Activated naive CD8-positive, alpha-beta T cell treated with anti-CD3 and anti-CD28 coated beads for 36 hours (primary cell): ENCODE results near the gene ELMO2. TPM values are rescaled to one million over a fixed set of nuclear protein-coding genes. Genes with fewer than 3 reads are reported as not detected.

ENCODE experiments used
- DNase-seq: peaks from one replicate; pipeline ENCODE4 v3.0.0; 2021
- H3K27ac Mint-ChIP-seq: one replicate; pipeline ENCODE4 v1.8.0; 2022; ENCODE audit warnings: mild to moderate bottlenecking, moderate library complexity, mixed read lengths
- H3K27me3 Mint-ChIP-seq: one replicate; pipeline ENCODE4 v1.8.0; 2022; ENCODE audit warnings: mild to moderate bottlenecking, mixed read lengths
- H3K36me3 Mint-ChIP-seq: one replicate; pipeline ENCODE4 v1.8.0; 2021; ENCODE audit warnings: mild to moderate bottlenecking, mixed read lengths
- H3K4me1 Mint-ChIP-seq: one replicate; pipeline ENCODE4 v1.8.0; 2021; ENCODE audit warnings: mixed read lengths
- H3K4me3 Mint-ChIP-seq: one replicate; pipeline ENCODE4 v1.8.0; 2022; ENCODE audit warnings: mild to moderate bottlenecking, moderate library complexity, mixed read lengths
- H3K9me3 Mint-ChIP-seq: one replicate; pipeline ENCODE4 v1.8.0; 2022; ENCODE audit warnings: mixed read lengths
- total RNA-seq, 2 experiments: library from RNA; stranded (reverse); gene quantifications; one replicate each; pipeline ENCODE4 v1.2.3, GENCODE V29; 2021

The ELMO2 gene
- total RNA-seq, 2 experiments from 2014 or later, result 33.3 to 36.0 TPM

GRCh38 chr20:46343348-46343974 lies 63.0 kb downstream of the ELMO2 start:
- peaks cover 13% of the 10 kb centered on the region for H3K4me1 Mint-ChIP-seq
- H3K27me3 Mint-ChIP-seq, result peaks cover 4% of the 10 kb centered on the region
- peak overlapping the region; percentile 59 for H3K4me3 Mint-ChIP-seq
- DNase-seq, result no peak
- H3K27ac Mint-ChIP-seq, result no peak overlapping the region
- no peaks in the 10 kb centered on the region for H3K36me3 Mint-ChIP-seq
- no peaks in the 10 kb centered on the region for H3K9me3 Mint-ChIP-seq

- no peaks in the 10 kb centered on the region for H3K36me3 Mint-ChIP-seq
- H3K4me1 Mint-ChIP-seq, result peaks cover 13% of the 10 kb centered on the region
- peak overlapping the region; percentile 9 for H3K27ac Mint-ChIP-seq
- no peaks in the 10 kb centered on the region for H3K9me3 Mint-ChIP-seq
- peaks cover 4% of the 10 kb centered on the region for H3K27me3 Mint-ChIP-seq
- peak overlapping the region; percentile 59 for H3K4me3 Mint-ChIP-seq
- no peak for DNase-seq
Measured at GRCh38 chr20:46342451-46343347, 63.7 kb downstream of the ELMO2 start.

GRCh38 chr20:46342010-46342378 lies 64.4 kb downstream of the ELMO2 start:
- peaks cover 13% of the 10 kb centered on the region for H3K4me1 Mint-ChIP-seq
- H3K36me3 Mint-ChIP-seq, result no peaks in the 10 kb centered on the region
- no peak overlapping the region for H3K27ac Mint-ChIP-seq
- H3K27me3 Mint-ChIP-seq, result peaks cover 4% of the 10 kb centered on the region
- no peaks in the 10 kb centered on the region for H3K9me3 Mint-ChIP-seq
- H3K4me3 Mint-ChIP-seq, result no peak overlapping the region
- no peak for DNase-seq

- Mint-ChIP-seq H3K36me3 (no peaks in the 10 kb centered on the region), H3K27ac (no peak overlapping the region), H3K27me3 (peaks cover 4% of the 10 kb centered on the region), H3K9me3 (no peaks in the 10 kb centered on the region), H3K4me3 (no peak overlapping the region), H3K4me1 (peaks cover 13% of the 10 kb centered on the region)
- no peak for DNase-seq
Measured at GRCh38 chr20:46341074-46342009, 65.1 kb downstream of the ELMO2 start.

- Mint-ChIP-seq H3K27ac (no peak overlapping the region), H3K4me3 (no peak overlapping the region), H3K27me3 (peaks cover 14% of the 10 kb centered on the region), H3K9me3 (no peaks in the 10 kb centered on the region), H3K4me1 (peaks cover 11% of the 10 kb centered on the region), H3K36me3 (no peaks in the 10 kb centered on the region)
- no peak for DNase-seq
Measured at GRCh38 chr20:46339037-46339436, 67.4 kb downstream of the ELMO2 start.

GRCh38 chr20:46336735-46337134 lies 69.7 kb downstream of the ELMO2 start:
- no peak for DNase-seq
- H3K4me3 Mint-ChIP-seq, result no peak overlapping the region
- peaks cover 17% of the 10 kb centered on the region for H3K27me3 Mint-ChIP-seq
- H3K27ac Mint-ChIP-seq, result no peak overlapping the region
- no peaks in the 10 kb centered on the region for H3K36me3 Mint-ChIP-seq
- no peaks in the 10 kb centered on the region for H3K4me1 Mint-ChIP-seq
- no peaks in the 10 kb centered on the region for H3K9me3 Mint-ChIP-seq

GRCh38 chr20:46334303-46334904 lies 72.0 kb downstream of the ELMO2 start:
- Mint-ChIP-seq H3K27ac (no peak overlapping the region), H3K36me3 (no peaks in the 10 kb centered on the region), H3K27me3 (peaks cover 26% of the 10 kb centered on the region), H3K4me3 (no peak overlapping the region), H3K9me3 (no peaks in the 10 kb centered on the region), H3K4me1 (no peaks in the 10 kb centered on the region)
- no peak for DNase-seq

GRCh38 chr20:46333161-46333991 lies 73.0 kb downstream of the ELMO2 start:
- DNase-seq, result no peak
- no peak overlapping the region for H3K27ac Mint-ChIP-seq
- H3K27me3 Mint-ChIP-seq, result peaks cover 30% of the 10 kb centered on the region
- no peak overlapping the region for H3K4me3 Mint-ChIP-seq
- no peaks in the 10 kb centered on the region for H3K4me1 Mint-ChIP-seq
- no peaks in the 10 kb centered on the region for H3K36me3 Mint-ChIP-seq
- H3K9me3 Mint-ChIP-seq, result no peaks in the 10 kb centered on the region

- no peak overlapping the region for H3K27ac Mint-ChIP-seq
- H3K9me3 Mint-ChIP-seq, result no peaks in the 10 kb centered on the region
- no peak overlapping the region for H3K4me3 Mint-ChIP-seq
- DNase-seq, result no peak
- no peaks in the 10 kb centered on the region for H3K4me1 Mint-ChIP-seq
- H3K36me3 Mint-ChIP-seq, result no peaks in the 10 kb centered on the region
- H3K27me3 Mint-ChIP-seq, result peaks cover 30% of the 10 kb centered on the region
Measured at GRCh38 chr20:46332373-46333160, 73.8 kb downstream of the ELMO2 start.

- H3K9me3 Mint-ChIP-seq, result no peaks in the 10 kb centered on the region
- H3K27ac Mint-ChIP-seq, result no peak overlapping the region
- no peaks in the 10 kb centered on the region for H3K4me1 Mint-ChIP-seq
- no peaks in the 10 kb centered on the region for H3K36me3 Mint-ChIP-seq
- H3K4me3 Mint-ChIP-seq, result no peak overlapping the region
- no peak for DNase-seq
- H3K27me3 Mint-ChIP-seq, result peaks cover 30% of the 10 kb centered on the region
Measured at GRCh38 chr20:46331611-46332361, 74.6 kb downstream of the ELMO2 start.

GRCh38 chr20:46330831-46331371 lies 75.5 kb downstream of the ELMO2 start:
- Mint-ChIP-seq H3K36me3 (no peaks in the 10 kb centered on the region), H3K27ac (no peak overlapping the region), H3K4me1 (no peaks in the 10 kb centered on the region), H3K27me3 (peaks cover 30% of the 10 kb centered on the region), H3K9me3 (no peaks in the 10 kb centered on the region), H3K4me3 (no peak overlapping the region)
- no peak for DNase-seq

GRCh38 chr20:46330072-46330763 lies 76.2 kb downstream of the ELMO2 start:
- Mint-ChIP-seq H3K27ac (no peak overlapping the region), H3K4me3 (no peak overlapping the region), H3K4me1 (no peaks in the 10 kb centered on the region), H3K9me3 (no peaks in the 10 kb centered on the region), H3K27me3 (peaks cover 25% of the 10 kb centered on the region), H3K36me3 (no peaks in the 10 kb centered on the region)
- no peak for DNase-seq
